Fibroblast of skin of back (primary cell): ENCODE data around the gene MORF4L2.

Experiments used
- DNase-seq: peaks from one replicate; pipeline ENCODE4 v3.0.0-alpha.2; 2013

The MORF4L2 gene

DNA sequence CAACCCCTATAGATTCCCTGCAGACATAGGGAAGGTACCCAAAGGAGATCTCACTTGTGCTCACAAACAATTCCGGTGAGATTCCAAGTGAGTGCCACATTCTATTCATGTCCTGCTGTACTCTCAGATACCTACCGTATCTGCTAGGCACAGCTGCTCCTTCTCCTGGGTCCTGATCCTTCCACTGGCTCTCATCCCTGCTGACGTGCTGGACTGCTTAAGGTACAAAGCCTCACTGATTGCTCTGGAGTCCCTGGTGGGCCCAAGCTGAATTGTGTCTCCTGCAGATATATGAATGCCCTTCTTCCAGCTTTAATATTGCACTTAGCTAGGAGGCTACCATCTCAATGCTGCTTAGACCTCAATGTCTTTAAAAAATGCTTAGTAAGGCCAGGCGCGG, 55.4 kb downstream of the MORF4L2 start:
- no peak for DNase-seq

DNA sequence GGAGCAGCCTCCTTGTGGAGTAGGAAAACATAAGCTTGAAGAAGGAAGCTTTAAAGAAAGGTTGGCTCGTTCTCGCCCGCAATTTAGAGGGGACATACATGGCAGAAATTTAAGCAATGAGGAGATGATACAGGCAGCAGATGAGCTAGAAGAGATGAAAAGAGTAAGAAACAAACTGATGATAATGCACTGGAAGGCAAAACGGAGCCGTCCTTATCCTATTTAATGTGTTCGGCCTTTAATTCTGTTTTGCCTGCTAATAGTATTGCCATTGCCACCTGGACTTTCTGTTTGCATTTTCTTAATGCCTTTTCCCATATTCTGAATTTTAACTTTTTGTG, 56.4 kb downstream of the MORF4L2 start:
- DNase-seq: no peak

DNA sequence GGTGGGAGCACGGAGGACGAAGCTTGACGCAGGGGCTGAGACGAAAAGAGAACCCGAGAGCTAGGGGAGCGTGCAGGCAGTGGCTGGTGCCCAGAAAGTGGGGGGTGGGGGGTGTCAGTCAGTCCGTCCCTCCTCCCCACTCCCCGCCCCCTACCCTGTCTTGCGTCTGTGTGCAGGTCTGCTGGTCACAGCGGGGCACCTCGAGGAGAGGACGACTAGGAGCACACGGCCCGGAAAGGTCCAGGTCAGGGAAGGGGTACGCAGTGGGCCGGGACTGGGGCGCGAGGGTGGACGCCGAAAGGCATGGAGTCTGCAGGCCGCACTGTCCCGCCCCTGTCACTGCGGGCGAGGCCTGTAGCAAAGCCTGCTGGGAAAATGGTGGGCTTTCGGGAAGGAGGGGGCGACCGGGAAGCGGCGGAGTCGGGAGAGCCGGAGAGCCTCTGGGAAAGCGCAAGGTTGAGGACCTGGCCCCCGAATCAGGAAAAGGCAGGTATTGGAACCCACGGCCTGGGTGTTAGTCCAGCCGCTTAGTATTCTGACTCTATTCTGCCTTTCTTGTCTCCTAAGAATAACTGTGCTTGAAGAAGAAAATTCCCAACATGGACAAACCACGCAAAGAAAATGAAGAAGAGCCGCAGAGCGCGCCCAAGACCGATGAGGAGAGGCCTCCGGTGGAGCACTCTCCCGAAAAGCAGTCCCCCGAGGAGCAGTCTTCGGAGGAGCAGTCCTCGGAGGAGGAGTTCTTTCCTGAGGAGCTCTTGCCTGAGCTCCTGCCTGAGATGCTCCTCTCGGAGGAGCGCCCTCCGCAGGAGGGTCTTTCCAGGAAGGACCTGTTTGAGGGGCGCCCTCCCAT, 57.0 kb downstream of the MORF4L2 start:
- peak; percentile 71 for DNase-seq

GRCh38 chrX:103628386-103629317, 57.8 kb downstream of the MORF4L2 start, which contains the start of gene TCEAL1:
Gene TCEAL1 (plus strand): TSS chrX:103628975. CDS start chrX:103629917, 942 bp downstream.
- peak; percentile 22 for DNase-seq

GRCh38 chrX:103626855-103627254, 59.6 kb downstream of the MORF4L2 start:
- peak; percentile 29 for DNase-seq
